ENCODE results near the gene SLC6A8.

SLC6A8 gene

DNA sequence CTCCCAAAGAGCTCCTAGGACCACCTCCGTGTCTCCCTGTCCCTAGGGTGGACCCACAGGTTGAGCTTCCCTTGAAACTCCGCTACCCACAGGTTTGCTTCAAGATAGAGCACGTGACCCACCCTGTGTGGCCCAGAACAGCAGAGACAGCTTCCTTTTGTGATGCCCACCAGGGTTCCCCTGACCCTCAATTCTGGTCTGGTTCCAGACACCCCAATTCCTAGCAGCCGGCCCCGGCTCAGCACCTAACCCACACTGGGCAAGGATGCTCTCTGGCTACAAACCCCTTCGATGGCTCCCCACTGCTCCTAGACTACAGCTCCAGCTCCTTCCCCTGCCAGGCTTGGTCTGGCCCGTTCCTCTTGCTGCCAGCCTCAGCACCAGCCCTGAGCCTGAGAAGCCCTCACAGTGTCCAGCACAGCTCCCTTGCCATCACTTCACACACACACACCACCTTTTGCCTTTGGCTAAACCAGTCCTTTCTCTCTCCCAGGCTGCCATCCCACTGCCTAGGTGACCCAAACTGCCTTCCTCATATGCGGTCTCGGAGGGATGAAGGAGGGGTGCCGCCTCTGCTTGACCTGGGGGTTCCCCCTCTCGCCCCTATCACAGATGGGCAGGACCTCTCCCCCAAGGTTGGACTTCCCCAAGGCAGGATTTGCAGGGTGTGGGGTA is 20.3 kb upstream of the SLC6A8 start:
- no peak overlapping the region for H3K9ac ChIP-seq (ENCODE audit: low read depth, low read length)
- no peaks in the 10 kb centered on the region for H3K27me3 ChIP-seq (ENCODE audit: insufficient read depth, low read length, poor library complexity)
- H3K4me3 ChIP-seq (ENCODE audit: low read depth in 1 of 2, low read length in 2 of 2): no peak overlapping the region
- ATAC-seq (ENCODE audit: insufficient read depth, low read depth) (no peak), DNase-seq (no peak)
- H3K27ac ChIP-seq (ENCODE audit: low read length): no peak overlapping the region
- no peaks in the 10 kb centered on the region for H3K4me1 ChIP-seq (ENCODE audit: insufficient read depth, low read length)
- TF ChIP-seq EZH2 (IDR thresholded peaks at IDR 0.05; ENCODE audit: borderline replicate concordance, low read depth, low read length, severe bottlenecking): no peak
- TF ChIP-seq, protein P1, sequence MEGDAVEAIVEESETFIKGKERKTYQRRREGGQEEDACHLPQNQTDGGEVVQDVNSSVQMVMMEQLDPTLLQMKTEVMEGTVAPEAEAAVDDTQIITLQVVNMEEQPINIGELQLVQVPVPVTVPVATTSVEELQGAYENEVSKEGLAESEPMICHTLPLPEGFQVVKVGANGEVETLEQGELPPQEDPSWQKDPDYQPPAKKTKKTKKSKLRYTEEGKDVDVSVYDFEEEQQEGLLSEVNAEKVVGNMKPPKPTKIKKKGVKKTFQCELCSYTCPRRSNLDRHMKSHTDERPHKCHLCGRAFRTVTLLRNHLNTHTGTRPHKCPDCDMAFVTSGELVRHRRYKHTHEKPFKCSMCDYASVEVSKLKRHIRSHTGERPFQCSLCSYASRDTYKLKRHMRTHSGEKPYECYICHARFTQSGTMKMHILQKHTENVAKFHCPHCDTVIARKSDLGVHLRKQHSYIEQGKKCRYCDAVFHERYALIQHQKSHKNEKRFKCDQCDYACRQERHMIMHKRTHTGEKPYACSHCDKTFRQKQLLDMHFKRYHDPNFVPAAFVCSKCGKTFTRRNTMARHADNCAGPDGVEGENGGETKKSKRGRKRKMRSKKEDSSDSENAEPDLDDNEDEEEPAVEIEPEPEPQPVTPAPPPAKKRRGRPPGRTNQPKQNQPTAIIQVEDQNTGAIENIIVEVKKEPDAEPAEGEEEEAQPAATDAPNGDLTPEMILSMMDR (IDR thresholded peaks at IDR 0.05; ENCODE audit: borderline replicate concordance, extremely low read depth, low read length, poor library complexity, severe bottlenecking): no peak
- no peak overlapping the region for H3K4me2 ChIP-seq (ENCODE audit: insufficient read depth, low read length)
- H3K79me2 ChIP-seq (ENCODE audit: insufficient read depth, low read length): no peaks in the 10 kb centered on the region
- no peaks in the 10 kb centered on the region for H3K36me3 ChIP-seq (ENCODE audit: insufficient read depth, low read length)
- H4K20me1 ChIP-seq (ENCODE audit: insufficient read depth, low read length): no peaks in the 10 kb centered on the region
- H3K9me3 ChIP-seq (ENCODE audit: insufficient read depth, low read length, severe bottlenecking): no peaks in the 10 kb centered on the region
- no peak overlapping the region for H2AFZ ChIP-seq (ENCODE audit: low read depth, low read length)

DNA sequence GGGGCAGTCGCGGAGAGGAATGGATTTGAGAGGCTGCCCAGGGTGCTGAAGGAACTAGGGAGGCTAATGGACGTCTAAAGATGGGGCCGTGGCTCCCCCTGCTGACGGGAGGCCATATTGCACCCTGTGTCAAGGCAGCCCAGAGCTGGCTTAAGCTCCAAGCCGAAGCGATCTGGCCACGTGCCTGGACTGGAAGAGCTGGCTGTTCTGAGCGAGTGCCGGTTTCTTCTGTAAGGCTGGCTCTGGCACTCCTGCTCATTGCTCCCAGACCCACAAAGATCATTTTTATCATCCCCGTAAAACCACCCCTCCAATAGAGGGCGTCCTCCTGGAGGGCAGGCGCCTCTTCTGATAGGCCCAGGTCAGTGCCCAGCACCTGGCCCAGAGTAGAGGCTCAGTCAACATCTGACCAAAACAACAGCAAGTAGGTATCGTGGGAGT is 19.8 kb upstream of the SLC6A8 start:
- H4K20me1 ChIP-seq (ENCODE audit: insufficient read depth, low read length): no peaks in the 10 kb centered on the region
- no peaks in the 10 kb centered on the region for H3K9me3 ChIP-seq (ENCODE audit: insufficient read depth, low read length, severe bottlenecking)
- TF ChIP-seq EZH2 (IDR thresholded peaks at IDR 0.05; ENCODE audit: borderline replicate concordance, low read depth, low read length, severe bottlenecking): no peak
- TF ChIP-seq, protein P1 (IDR thresholded peaks at IDR 0.05; ENCODE audit: borderline replicate concordance, extremely low read depth, low read length, poor library complexity, severe bottlenecking): peak; percentile 79
- peak; percentile 79 for ATAC-seq (ENCODE audit: insufficient read depth, low read depth)
- H3K27me3 ChIP-seq (ENCODE audit: insufficient read depth, low read length, poor library complexity): no peaks in the 10 kb centered on the region
- no peak overlapping the region for H3K27ac ChIP-seq (ENCODE audit: low read length)
- H3K4me1 ChIP-seq (ENCODE audit: insufficient read depth, low read length): no peaks in the 10 kb centered on the region
- no peaks in the 10 kb centered on the region for H3K79me2 ChIP-seq (ENCODE audit: insufficient read depth, low read length)
- H2AFZ ChIP-seq (ENCODE audit: low read depth, low read length): no peak overlapping the region
- no peak overlapping the region for H3K4me3 ChIP-seq (ENCODE audit: low read depth in 1 of 2, low read length in 2 of 2)
- H3K36me3 ChIP-seq (ENCODE audit: insufficient read depth, low read length): no peaks in the 10 kb centered on the region
- peak; percentile 69 for DNase-seq
- no peak overlapping the region for H3K4me2 ChIP-seq (ENCODE audit: insufficient read depth, low read length)
- no peak overlapping the region for H3K9ac ChIP-seq (ENCODE audit: low read depth, low read length)

DNA sequence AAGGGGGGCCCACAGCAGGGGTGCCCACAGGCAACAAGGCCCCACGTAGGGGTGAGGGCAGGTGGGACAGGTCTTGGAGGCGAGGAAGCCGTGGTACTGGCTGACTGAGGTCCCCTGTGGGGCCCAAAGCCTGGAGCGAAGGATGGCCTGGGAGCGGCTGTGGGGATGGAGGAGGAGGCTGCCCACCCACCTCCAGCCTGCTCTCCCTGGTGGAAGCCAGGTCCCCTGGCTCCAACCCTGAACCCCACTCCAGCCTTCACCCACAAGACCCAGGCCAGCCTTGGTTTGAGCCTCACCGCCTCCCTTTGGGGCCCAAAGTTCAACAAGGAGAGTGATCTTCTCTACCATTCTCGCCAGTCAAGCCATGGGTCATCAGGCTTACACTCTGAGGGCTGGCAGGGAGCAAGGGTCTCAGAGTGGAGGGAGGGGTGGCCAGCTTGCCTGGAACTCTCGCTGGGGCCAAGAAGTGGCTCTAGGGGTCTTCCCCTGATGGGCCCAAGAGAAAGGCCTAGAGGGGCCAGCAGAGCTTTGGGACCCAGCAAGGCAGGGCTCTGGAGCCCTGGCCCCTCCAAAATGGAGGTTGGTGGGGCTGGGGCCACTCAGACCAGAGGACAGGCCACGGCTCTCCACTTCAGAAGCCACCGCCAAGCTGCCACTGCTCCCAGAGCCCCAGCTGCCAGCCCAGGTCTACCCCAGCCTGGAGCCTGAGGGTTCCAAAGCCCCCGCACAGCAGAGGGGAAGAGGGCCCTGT is 19.1 kb upstream of the SLC6A8 start:
- Histone ChIP-seq H3K27me3 (ENCODE audit: insufficient read depth, low read length, poor library complexity) (no peaks in the 10 kb centered on the region), H3K36me3 (ENCODE audit: insufficient read depth, low read length) (no peaks in the 10 kb centered on the region), H3K4me1 (ENCODE audit: insufficient read depth, low read length) (no peaks in the 10 kb centered on the region), H3K4me3 (ENCODE audit: low read depth in 1 of 2, low read length in 2 of 2) (no peak overlapping the region), H4K20me1 (ENCODE audit: insufficient read depth, low read length) (no peaks in the 10 kb centered on the region), H2AFZ (ENCODE audit: low read depth, low read length) (peak overlapping the region; percentile 36; the same call in 1 of the 2 replicates), H3K9me3 (ENCODE audit: insufficient read depth, low read length, severe bottlenecking) (no peaks in the 10 kb centered on the region), H3K4me2 (ENCODE audit: insufficient read depth, low read length) (no peak overlapping the region), H3K27ac (ENCODE audit: low read length) (no peak overlapping the region), H3K9ac (ENCODE audit: low read depth, low read length) (no peak overlapping the region), H3K79me2 (ENCODE audit: insufficient read depth, low read length) (no peaks in the 10 kb centered on the region)
- DNase-seq (no peak), ATAC-seq (ENCODE audit: insufficient read depth, low read depth) (no peak; the same call in 2 of the 3 replicates)
- TF ChIP-seq EZH2 (IDR thresholded peaks at IDR 0.05; ENCODE audit: borderline replicate concordance, low read depth, low read length, severe bottlenecking): no peak
- TF ChIP-seq, protein P1 (IDR thresholded peaks at IDR 0.05; ENCODE audit: borderline replicate concordance, extremely low read depth, low read length, poor library complexity, severe bottlenecking): no peak

Measured in DND-41 (cell line).